Measurements from ENCODE around the gene MFN1.

DNA sequence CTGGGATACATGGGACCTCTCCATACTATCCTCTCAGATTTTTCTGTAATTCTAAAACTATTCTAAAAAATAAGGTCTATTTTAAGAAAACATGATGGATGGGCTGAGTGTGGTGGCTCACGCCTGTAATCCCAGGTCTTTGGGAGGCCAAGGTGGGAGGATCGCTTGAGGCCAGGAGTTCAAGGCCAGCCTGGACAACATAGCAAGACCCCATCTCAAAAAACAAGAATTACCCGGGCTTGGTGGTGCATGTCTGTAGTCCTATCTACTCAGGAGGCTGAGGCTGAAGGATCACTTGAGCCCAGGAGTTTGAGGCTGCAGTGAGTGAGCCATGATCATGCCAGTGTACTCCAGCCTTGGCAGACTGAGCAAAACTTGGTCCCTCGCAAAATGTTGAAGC lies 15.3 kb upstream of the MFN1 start:
- TF ChIP-seq, protein P1, sequence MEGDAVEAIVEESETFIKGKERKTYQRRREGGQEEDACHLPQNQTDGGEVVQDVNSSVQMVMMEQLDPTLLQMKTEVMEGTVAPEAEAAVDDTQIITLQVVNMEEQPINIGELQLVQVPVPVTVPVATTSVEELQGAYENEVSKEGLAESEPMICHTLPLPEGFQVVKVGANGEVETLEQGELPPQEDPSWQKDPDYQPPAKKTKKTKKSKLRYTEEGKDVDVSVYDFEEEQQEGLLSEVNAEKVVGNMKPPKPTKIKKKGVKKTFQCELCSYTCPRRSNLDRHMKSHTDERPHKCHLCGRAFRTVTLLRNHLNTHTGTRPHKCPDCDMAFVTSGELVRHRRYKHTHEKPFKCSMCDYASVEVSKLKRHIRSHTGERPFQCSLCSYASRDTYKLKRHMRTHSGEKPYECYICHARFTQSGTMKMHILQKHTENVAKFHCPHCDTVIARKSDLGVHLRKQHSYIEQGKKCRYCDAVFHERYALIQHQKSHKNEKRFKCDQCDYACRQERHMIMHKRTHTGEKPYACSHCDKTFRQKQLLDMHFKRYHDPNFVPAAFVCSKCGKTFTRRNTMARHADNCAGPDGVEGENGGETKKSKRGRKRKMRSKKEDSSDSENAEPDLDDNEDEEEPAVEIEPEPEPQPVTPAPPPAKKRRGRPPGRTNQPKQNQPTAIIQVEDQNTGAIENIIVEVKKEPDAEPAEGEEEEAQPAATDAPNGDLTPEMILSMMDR (IDR thresholded peaks at IDR 0.05; ENCODE audit: low read depth, low read length) = no peak
- no peak for TF ChIP-seq EZH2phosphoT487 (IDR thresholded peaks at IDR 0.05; ENCODE audit: low read depth)

All from OCI-LY3 (cell line).